Ishikawa (cell line): ENCODE measurements around the gene RNF6.

ENCODE experiments used
- CREB1 ChIP-seq: IDR thresholded peaks from 2 replicates; pipeline ENCODE4 v1.6.1; 2012; ENCODE audit warnings: low read depth
- RAD21 ChIP-seq: IDR thresholded peaks from 2 replicates; pipeline ENCODE4 v1.6.1; 2012; ENCODE audit warnings: low read depth
- REST ChIP-seq: IDR thresholded peaks from 2 replicates; pipeline ENCODE4 v1.6.1; 2012; ENCODE audit warnings: low read depth, mild to moderate bottlenecking
- TAF1 ChIP-seq: IDR thresholded peaks from 2 replicates; pipeline ENCODE4 v1.6.1; 2012; ENCODE audit warnings: low read depth, mild to moderate bottlenecking

- TF ChIP-seq CREB1: no peak
- no peak for TF ChIP-seq RAD21
- no peak for TF ChIP-seq REST
- TF ChIP-seq TAF1: no peak
These were observed 32.5 kb upstream of the RNF6 start for GRCh38 chr13:26254583-26255111.
